ENCODE results near the gene C11orf52.

Gene C11orf52

GRCh38 chr11:111975076-111975806, 56.5 kb downstream of the C11orf52 start:
- DNase-seq (ENCODE audit: low read depth in 2 of 2) = no peak

GRCh38 chr11:111976119-111976766, 57.5 kb downstream of the C11orf52 start:
- no peak for DNase-seq (ENCODE audit: low read depth in 2 of 2)

All from stimulated activated CD8-positive, alpha-beta memory T cell treated with anti-CD3 and anti-CD28 coated beads, Interleukin-15, amount 100 ng/mL, for 48 hours (primary cell).